ENCODE measurements around the gene RECQL5.

- TF ChIP-seq CTCF (IDR thresholded peaks at IDR 0.05): peak; percentile 10 to 57 (median 54)
- TF ChIP-seq POLR2A (IDR thresholded peaks at IDR 0.05): no peak
Observed at GRCh38 chr17:75652934-75653549, 13.9 kb downstream of the RECQL5 start.
